CD14-positive monocyte (primary cell): ENCODE results near the gene PITPNC1. TPM values are rescaled to one million over a fixed set of nuclear protein-coding genes. Genes with fewer than 3 reads are reported as not detected.

Experiments
- DNase-seq, 3 donors: peaks; one replicate each; pipeline ENCODE4 v3.0.0-alpha.2; 2011 to 2022
- H2AFZ ChIP-seq: 2 replicates; pipeline ENCODE4 v1.6.0; 2012; ENCODE audit warnings: mild to moderate bottlenecking, low read depth, low read length, inconsistent platforms; ENCODE audit not compliant: insufficient read depth, poor library complexity, severe bottlenecking
- H3K27ac ChIP-seq, 2 donors: 1 replicate in 1 of 2; 2 replicates in 1 of 2; pipeline ENCODE4 v1.5.1; 2012 to 2013; ENCODE audit warnings: low read length in 2 of 2, control low read depth in 1 of 2, inconsistent platforms in 1 of 2, low read depth in 1 of 2, mild to moderate bottlenecking in 1 of 2
- H3K27me3 ChIP-seq, 2 donors: one replicate each; pipeline versions ENCODE4 v1.6.0 to v1.6.1; 2011 to 2013; ENCODE audit warnings: low read length in 2 of 2; ENCODE audit not compliant: control insufficient read depth in 2 of 2, insufficient read depth in 2 of 2
- H3K36me3 ChIP-seq, 2 donors: replicated peaks in 1 of 2; 1 replicate in 1 of 2; 2 replicates in 1 of 2; pipeline versions ENCODE4 v1.5.1 to v1.6.1; 2012 to 2013; ENCODE audit warnings: low read length in 2 of 2, control low read depth in 1 of 2, inconsistent platforms in 1 of 2, mild to moderate bottlenecking in 1 of 2; ENCODE audit not compliant: insufficient read depth in 2 of 2, control insufficient read depth in 1 of 2
- H3K4me1 ChIP-seq, 2 donors: 1 replicate in 1 of 2; 2 replicates in 1 of 2; pipeline versions ENCODE4 v1.5.1 to v1.6.1; 2012 to 2013; ENCODE audit warnings: low read length in 2 of 2, control low read depth in 1 of 2, inconsistent platforms in 1 of 2, mild to moderate bottlenecking in 1 of 2, moderate library complexity in 1 of 2; ENCODE audit not compliant: insufficient read depth in 2 of 2, control insufficient read depth in 1 of 2
- H3K4me2 ChIP-seq: replicated peaks from 2 replicates; pipeline ENCODE3; 2012; ENCODE audit warnings: low read length, moderate library complexity, mild to moderate bottlenecking; ENCODE audit not compliant: poor library complexity, severe bottlenecking; ENCODE audit errors: extremely low read depth
- H3K4me3 ChIP-seq, 3 experiments: fragments of 200-600 bp in 1 of 3; sonication (generic) in 1 of 3; replicated peaks in 1 of 3; 1 replicate in 2 of 3; 2 replicates in 1 of 3; pipeline ENCODE4 v1.5.1; 2011 to 2013; ENCODE audit warnings: low read length in 3 of 3, mild to moderate bottlenecking in 3 of 3, control low read depth in 2 of 3, low read depth in 2 of 3, inconsistent platforms in 1 of 3, moderate library complexity in 1 of 3
- H3K79me2 ChIP-seq: 2 replicates; pipeline ENCODE4 v1.6.0; 2012; ENCODE audit warnings: mild to moderate bottlenecking, control low read depth, inconsistent platforms, low read length, moderate library complexity; ENCODE audit not compliant: insufficient read depth
- H3K9ac ChIP-seq: 2 replicates; pipeline ENCODE4 v1.6.0; 2017; ENCODE audit warnings: low read length, mild to moderate bottlenecking; ENCODE audit not compliant: insufficient read depth, poor library complexity, severe bottlenecking
- H3K9me3 ChIP-seq, 2 donors: replicated peaks in 1 of 2; 1 replicate in 1 of 2; 2 replicates in 1 of 2; pipeline versions ENCODE4 v1.5.1 to v1.6.1; 2012 to 2013; ENCODE audit warnings: low read length in 2 of 2, control low read depth in 1 of 2; ENCODE audit not compliant: control insufficient read depth in 1 of 2, insufficient read depth in 1 of 2
- H4K20me1 ChIP-seq: 2 replicates; pipeline ENCODE4 v1.6.0; 2012; ENCODE audit warnings: mild to moderate bottlenecking, low read length, control low read depth, moderate library complexity; ENCODE audit not compliant: insufficient read depth
- H3K27ac Mint-ChIP-seq, 7 donors: one replicate each; pipeline ENCODE4 v1.8.0; 2020; ENCODE audit warnings: mild to moderate bottlenecking in 7 of 7, mixed read lengths in 7 of 7, moderate library complexity in 6 of 7, inconsistent platforms in 2 of 7
- H3K27me3 Mint-ChIP-seq, 3 donors: one replicate each; pipeline ENCODE4 v1.8.0; 2021 to 2022; ENCODE audit warnings: low read depth in 3 of 3, mild to moderate bottlenecking in 3 of 3, mixed read lengths in 3 of 3, moderate library complexity in 3 of 3, inconsistent platforms in 1 of 3
- H3K36me3 Mint-ChIP-seq, 2 donors: one replicate each; pipeline ENCODE4 v1.8.0; 2020; ENCODE audit warnings: mixed read lengths in 2 of 2, inconsistent platforms in 1 of 2, mild to moderate bottlenecking in 1 of 2
- H3K4me1 Mint-ChIP-seq: one replicate; pipeline ENCODE4 v1.8.0; 2020; ENCODE audit warnings: mild to moderate bottlenecking, mixed read lengths
- H3K4me3 Mint-ChIP-seq, 2 donors: one replicate each; pipeline ENCODE4 v1.8.0; 2020; ENCODE audit warnings: mild to moderate bottlenecking in 2 of 2, mixed read lengths in 2 of 2, moderate library complexity in 1 of 2
- H3K9me3 Mint-ChIP-seq, 7 donors: one replicate each; pipeline ENCODE4 v1.8.0; 2020 to 2022; ENCODE audit warnings: mixed read lengths in 7 of 7, mild to moderate bottlenecking in 6 of 7, moderate library complexity in 6 of 7, inconsistent platforms in 2 of 7
- WGBS: methylation state at CpG from one replicate; pipeline ENCODE4 v1.1.5; 2013; ENCODE audit warnings: missing lambda C conversion rate; ENCODE audit not compliant: insufficient coverage; 5-methylcytosine and 5-hydroxymethylcytosine counted together
- intact Hi-C, 2 donors: fragments of 100-400 bp; cut with micrococcal nuclease; formaldehyde crosslinking; loops; one replicate each; pipeline versions ENCODE4 v1.15.0 to v1.15.1; 2023
- polyA plus RNA-seq, 3 donors: library from polyadenylated mRNA; depleted of rRNA in 1 of 3; unstranded in 2 of 3; stranded (reverse) in 1 of 3; fragments of 300-500 nt in 2 of 3; fragments of >200 nt in 1 of 3; fragmentation: Illumina TruSeq in 2 of 3; gene quantifications; 1 replicate in 2 of 3; 2 replicates in 1 of 3; pipeline ENCODE4 v1.2.3, GENCODE V29; 2012 to 2021
- TF ChIP-seq, protein P1 (sequence below): fragments of 200-600 bp; IDR thresholded peaks from one replicate; pipeline ENCODE4 v1.8.0; 2022; ENCODE audit warnings: antibody characterized with exemption, mild to moderate bottlenecking

PITPNC1 gene
- polyA plus RNA-seq, 3 donors, result 18.5 to 31.0 (median 21.7) TPM

DNA sequence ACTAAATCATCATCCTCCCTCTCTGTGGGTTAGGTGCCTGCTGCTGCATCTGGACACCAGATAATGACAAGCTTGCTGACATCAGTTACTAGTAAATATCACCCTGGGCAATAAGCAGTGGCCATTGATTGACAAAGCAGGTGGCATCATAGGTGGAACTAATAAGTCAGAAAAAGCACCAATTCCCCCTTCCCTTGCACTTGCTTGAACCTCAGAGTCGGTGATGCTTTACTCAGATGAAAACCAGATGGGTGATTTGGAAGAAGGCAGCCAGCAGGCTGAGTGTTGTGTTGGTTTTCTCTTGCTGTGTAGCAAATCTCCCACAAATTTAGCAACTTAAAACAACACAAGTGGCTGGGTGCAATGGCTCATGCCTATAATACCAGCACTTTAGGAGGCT, 193.7 kb downstream of the PITPNC1 start:
- H3K27ac Mint-ChIP-seq, result peak overlapping the region in 1 of 7 donors; percentile 14
- H3K27me3 Mint-ChIP-seq, result peaks cover 0 to 2% (median 0%) of the 10 kb centered on the region in 3 donors
- no peaks in the 10 kb centered on the region for H3K36me3 ChIP-seq
- no peak overlapping the region for H2AFZ ChIP-seq
- H3K4me2 ChIP-seq, result no peak overlapping the region
- H3K27ac ChIP-seq, result no peak overlapping the region
- no peak overlapping the region for H3K4me3 ChIP-seq
- H4K20me1 ChIP-seq, result peaks cover 6% of the 10 kb centered on the region
- intact Hi-C loops, result no loop called here
- no peaks in the 10 kb centered on the region for H3K27me3 ChIP-seq
- H3K4me3 Mint-ChIP-seq, result no peak overlapping the region
- no peaks in the 10 kb centered on the region for H3K9me3 ChIP-seq
- H3K9ac ChIP-seq, result no peak overlapping the region
- H3K36me3 Mint-ChIP-seq, result peaks cover 8 to 29% of the 10 kb centered on the region in 2 donors
- peaks cover 19 to 29% of the 10 kb centered on the region in 2 donors for H3K4me1 ChIP-seq
- WGBS, result no CpG with 5 or more reads among the region's 1 CpG
- peaks cover 26% of the 10 kb centered on the region for H3K4me1 Mint-ChIP-seq
- TF ChIP-seq, protein P1, sequence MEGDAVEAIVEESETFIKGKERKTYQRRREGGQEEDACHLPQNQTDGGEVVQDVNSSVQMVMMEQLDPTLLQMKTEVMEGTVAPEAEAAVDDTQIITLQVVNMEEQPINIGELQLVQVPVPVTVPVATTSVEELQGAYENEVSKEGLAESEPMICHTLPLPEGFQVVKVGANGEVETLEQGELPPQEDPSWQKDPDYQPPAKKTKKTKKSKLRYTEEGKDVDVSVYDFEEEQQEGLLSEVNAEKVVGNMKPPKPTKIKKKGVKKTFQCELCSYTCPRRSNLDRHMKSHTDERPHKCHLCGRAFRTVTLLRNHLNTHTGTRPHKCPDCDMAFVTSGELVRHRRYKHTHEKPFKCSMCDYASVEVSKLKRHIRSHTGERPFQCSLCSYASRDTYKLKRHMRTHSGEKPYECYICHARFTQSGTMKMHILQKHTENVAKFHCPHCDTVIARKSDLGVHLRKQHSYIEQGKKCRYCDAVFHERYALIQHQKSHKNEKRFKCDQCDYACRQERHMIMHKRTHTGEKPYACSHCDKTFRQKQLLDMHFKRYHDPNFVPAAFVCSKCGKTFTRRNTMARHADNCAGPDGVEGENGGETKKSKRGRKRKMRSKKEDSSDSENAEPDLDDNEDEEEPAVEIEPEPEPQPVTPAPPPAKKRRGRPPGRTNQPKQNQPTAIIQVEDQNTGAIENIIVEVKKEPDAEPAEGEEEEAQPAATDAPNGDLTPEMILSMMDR, result no peak
- no peak for DNase-seq
- no peaks in the 10 kb centered on the region for H3K79me2 ChIP-seq
- H3K9me3 Mint-ChIP-seq, result no peaks in the 10 kb centered on the region

DNA sequence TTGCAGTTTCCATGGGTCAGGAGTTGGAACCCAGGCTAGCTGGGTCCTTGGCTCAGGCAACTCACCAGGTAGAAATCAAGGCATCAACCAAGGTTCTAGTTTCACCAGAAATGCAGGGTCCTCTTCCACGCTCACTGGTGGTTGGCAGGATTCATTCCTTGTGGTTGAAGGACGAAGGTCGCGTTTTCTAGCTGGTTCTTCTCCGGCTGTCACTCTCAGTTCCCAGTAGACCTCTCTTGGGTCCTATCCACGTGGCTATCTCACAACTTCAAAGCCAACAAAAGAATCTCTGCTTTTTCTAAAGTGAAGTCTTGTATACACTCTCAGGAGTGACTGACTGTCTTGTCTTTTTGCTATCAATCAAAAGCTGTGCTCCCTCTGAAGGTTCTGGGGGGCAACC, 194.4 kb downstream of the PITPNC1 start:
- H3K4me1 Mint-ChIP-seq, result peaks cover 26% of the 10 kb centered on the region
- Histone ChIP-seq H3K4me2 (no peak overlapping the region), H3K79me2 (no peaks in the 10 kb centered on the region), H4K20me1 (peaks cover 6% of the 10 kb centered on the region), H3K4me3 (no peak overlapping the region), H3K9ac (no peak overlapping the region), H2AFZ (no peak overlapping the region), H3K4me1 (peaks cover 19 to 29% of the 10 kb centered on the region in 2 donors), H3K27ac (no peak overlapping the region), H3K27me3 (no peaks in the 10 kb centered on the region), H3K36me3 (no peaks in the 10 kb centered on the region), H3K9me3 (no peaks in the 10 kb centered on the region)
- H3K27ac Mint-ChIP-seq, result no peak overlapping the region
- no peak overlapping the region for H3K4me3 Mint-ChIP-seq
- 62% methylated on average over 4 of the region's 6 CpGs for WGBS
- TF ChIP-seq, protein P1, result no peak
- H3K36me3 Mint-ChIP-seq, result peaks cover 8 to 29% of the 10 kb centered on the region in 2 donors
- intact Hi-C loops, result no loop called here
- H3K9me3 Mint-ChIP-seq, result no peaks in the 10 kb centered on the region
- no peak for DNase-seq
- H3K27me3 Mint-ChIP-seq, result peaks cover 0 to 2% (median 0%) of the 10 kb centered on the region in 3 donors
